ENCODE measurements around the gene VIPR2.

VIPR2 gene

DNA sequence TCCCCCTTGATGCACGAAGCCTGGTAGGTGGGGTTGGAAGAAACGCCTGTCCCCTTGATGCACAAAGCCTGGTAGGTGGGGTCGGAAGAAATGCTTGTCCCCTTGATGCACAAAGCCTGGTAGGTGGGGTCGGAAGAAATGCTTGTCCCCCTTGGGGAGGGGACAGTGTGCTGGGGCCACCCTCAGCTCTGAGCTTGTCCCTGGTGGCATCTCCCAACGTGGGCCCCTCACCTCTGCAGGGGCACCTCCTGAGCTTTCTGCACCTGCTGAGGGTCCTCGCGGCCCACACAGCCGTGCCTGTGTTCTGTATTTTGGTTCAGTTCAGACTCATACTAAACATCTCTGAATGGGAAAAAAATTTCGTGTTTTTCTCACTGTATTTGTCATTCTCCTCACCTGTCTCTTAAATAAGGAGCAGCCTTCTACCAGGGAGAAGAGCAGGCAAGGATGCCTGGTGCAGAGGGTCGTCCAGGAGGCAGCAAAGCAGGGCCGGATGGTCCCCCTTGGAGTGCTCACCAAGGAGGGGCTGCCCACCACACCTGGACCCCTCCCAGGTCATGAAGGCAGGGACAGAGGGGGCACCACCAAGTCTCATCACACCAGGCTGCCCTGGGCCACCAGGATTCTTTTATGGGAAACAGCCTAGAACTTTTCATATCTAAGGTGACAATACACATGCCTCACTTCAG, 24.7 kb downstream of the VIPR2 start:
- no peak for DNase-seq (ENCODE audit: low read depth in 2 of 2)

DNA sequence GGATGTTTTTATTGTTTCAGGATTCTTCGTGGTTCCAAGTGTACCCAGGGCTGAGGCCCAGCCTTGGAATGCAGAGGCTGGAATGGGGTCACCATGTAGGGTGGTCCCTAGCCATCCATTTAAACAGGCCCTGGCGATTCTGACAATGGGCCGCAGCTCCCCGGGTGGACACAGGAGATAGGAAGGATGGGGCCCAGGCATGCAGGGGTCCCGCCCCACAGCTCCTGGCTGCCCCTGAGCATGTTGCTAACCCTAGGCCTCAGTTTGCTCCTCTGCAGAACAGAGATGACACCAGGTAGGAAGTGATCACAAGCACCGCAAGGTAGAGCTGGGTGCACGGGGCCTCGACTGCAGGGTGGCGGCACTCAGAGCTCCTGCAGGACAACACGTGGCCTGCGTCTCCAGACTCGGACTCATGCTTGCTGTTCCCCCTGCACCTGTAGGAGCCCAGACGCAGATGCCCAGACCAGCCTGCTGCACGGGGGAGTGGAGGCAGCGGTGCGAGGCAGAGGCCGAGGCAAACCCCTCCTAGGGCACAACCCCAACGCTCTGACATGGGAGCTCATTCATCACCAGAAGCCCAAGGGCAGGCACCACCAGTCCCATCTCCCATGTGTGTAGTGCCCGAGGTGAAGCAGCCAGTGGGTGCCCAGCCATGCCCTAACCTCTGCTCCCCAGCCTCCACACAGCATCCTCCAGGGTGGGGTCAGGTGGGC, 25.5 kb downstream of the VIPR2 start:
- DNase-seq (ENCODE audit: low read depth in 2 of 2), result no peak

DNA sequence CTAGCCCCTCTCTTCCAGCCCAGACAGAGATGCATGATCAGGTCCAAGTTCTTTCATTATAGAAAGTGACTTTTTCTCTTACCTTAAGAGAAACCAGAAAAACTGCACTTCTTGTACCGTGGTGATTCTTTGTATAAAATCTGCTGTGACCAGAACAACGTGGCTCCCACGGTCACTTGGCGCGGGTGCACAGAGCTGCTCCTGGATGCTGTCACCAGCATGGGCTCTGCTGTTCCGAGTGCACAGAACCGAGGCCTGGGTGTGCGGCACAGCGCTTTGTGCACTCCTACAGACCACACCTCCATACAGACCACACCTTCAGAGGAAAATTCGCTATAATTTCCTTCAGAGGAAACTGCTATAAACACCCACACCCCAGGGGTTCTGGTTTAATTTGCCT, 26.0 kb downstream of the VIPR2 start:
- no peak for DNase-seq (ENCODE audit: low read depth in 2 of 2)

DNA sequence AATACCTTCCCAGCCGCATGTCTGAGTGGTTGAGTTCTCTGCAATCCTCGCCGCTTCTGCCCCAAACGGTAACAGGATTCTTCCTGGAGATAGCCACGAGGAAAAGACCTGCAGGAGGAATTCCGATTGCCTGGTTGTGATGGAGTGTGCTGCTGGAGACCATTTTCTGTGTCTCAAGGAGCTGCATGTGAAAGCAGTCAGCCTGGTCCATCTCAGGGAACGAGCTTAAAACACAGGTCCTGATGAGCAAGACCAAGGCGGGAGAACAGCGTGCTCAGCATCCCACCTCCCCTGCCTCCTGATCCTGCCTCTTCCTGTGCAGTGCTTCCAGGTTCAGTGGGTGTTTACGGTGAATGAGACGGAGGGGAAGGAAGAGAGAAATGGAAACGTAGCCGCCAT, 26.5 kb downstream of the VIPR2 start:
- no peak for DNase-seq (ENCODE audit: low read depth in 2 of 2)

DNA sequence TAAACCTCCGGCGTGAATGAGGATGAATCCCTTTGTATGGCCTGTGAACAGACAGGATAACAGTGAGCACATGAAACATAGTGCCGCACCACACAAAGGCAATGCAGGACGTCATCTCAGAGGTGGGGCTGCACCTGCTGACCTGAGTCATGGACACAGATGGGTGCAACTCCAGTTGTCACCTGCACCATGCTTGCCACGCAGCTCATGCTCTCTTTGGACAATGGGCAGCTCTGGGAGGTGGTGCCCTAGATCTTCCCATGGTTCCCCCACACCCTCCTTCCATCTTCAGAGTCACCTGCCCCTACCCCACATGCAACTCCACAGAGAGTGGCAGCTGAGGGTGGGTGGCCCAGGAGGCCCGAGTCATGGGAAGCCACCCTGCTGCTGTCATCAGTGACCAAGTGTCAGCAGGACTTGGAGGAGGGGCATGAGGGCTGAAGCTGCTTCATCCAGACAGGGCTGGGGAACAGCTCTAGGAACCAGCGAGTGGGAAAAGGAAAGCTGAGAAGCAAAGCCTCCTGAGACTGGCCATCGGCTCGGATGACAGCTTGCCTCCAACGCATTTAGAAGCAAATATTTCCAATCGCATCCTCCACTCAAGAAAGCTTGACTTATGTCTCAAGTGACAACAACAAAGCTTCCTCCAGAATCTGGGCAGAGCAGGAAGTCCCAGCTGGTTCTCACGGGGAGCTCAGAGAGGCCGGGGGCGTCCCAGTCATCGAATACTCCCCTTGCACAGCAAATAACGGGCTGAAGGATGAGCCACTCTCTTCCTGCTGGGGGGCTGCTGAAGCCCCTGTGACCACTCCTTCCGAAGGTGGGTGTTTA, 27.1 kb downstream of the VIPR2 start:
- DNase-seq (ENCODE audit: low read depth in 2 of 2), result no peak

DNA sequence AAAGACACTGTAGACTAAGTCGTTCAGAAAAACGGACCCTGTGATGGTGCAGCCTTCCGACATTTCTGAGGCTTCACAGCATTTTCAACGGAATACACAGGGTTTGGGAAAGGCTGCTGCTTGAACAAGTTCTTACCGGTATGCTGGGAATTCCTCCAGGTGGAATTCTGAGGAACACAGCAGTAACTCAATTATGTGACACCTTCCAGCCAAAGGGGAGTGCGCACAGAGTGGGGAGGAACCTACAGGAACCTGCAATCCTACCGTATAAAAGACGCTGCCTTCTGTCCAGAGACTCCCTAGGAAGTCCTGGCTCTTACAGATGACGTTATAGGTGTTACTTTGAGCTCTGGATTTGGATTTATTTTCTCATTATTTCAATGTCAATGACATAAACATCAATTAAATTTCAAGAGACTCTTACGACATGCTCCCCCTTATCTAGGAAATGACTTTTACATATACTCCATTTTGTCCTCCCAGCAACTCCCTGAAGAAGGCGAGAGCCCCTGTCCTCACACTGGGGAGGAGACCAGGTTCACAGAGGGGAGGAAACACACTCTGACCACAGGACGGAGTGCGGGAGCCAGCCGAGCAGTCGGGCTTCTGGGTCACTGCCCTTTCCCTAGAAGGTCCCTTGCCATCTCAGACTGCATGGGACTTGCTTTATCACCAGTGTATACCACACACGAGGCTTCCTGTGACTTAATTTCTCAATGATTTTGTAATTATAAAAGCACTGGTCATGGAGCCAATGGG, 27.9 kb downstream of the VIPR2 start:
- DNase-seq (ENCODE audit: low read depth in 2 of 2), result no peak

DNA sequence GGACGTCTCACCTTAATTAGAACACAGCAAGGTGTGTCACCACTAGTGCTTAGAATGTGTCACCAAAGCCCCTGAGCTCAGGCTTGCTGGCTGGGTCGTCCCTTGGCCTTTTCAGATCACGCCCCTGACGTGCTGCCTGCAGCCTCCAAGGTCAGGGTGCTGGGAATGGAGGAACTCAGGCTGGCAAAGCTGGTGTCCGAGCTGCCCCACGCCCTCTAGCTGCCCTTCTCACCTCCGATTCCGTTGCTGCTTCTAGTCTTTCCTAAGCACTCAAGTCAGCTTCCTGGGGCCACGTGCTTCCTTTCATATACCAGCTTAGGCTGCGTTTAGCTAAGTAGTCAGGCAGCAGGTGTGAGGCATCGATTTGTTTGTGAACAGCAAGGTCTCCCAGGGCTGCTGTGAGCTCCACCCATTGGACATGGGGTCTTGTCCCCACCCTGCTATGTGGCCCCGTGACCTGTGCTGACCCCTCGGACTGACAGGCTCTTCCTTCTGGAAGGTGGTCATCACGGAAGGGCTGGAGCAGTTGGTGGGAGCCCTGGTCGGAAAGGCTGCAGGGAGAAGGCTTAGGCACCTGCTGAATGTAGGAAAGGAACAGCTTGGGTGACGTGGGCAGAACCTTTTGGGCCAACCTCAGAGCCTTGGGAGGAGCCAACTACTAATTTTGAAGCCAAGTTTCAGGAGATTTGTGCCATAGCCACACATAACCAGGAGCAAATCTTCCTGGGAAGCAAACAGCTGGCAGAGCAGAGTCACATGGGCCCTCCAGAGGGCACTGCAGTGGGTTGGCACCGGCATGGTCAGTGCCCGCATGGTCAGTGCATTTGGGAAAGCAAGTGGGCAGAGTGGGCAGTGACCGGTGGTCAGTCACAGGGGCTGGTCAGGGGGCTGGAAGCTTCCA, 28.8 kb downstream of the VIPR2 start:
- no peak for DNase-seq (ENCODE audit: low read depth in 2 of 2)

DNA sequence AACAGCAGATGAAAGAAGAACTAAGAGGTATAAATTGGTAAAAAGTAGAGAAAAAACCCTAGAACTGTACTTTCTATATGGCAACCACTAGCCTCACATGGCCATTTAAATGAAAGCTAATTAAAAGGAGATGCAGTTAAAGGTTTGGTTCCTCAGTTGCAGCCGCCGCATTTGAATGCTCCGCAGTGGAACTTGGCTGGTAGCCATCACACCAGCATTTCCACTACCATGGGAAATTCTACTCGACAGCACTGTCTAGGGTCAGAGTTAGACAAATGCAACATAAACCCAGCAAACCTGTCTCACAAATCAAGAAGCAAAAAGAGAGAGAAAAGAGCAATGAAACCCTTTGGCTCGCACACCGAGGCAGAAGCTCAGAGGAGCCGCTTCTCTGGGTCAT, 29.7 kb downstream of the VIPR2 start:
- DNase-seq (ENCODE audit: low read depth in 2 of 2), result no peak

DNA sequence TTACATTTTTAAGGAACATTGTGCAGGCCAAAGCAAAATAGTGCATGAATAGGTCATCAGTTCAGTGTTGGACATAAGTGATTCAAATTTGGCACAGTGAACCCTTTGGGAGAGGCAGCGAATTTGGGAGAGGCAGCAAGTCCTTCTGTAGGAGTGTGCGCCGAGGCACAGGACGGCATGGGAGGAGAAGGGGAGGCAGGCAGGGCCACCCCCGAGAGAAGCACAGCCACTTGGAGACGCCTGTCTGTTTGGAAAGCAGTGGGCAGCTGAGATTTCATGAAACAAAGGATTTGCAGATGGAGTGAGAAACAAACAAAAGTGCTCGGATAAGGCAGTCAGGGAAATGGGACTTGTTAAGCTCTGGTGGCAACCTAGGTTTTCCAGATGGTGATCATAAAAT, 30.6 kb downstream of the VIPR2 start:
- no peak for DNase-seq (ENCODE audit: low read depth in 2 of 2)

DNA sequence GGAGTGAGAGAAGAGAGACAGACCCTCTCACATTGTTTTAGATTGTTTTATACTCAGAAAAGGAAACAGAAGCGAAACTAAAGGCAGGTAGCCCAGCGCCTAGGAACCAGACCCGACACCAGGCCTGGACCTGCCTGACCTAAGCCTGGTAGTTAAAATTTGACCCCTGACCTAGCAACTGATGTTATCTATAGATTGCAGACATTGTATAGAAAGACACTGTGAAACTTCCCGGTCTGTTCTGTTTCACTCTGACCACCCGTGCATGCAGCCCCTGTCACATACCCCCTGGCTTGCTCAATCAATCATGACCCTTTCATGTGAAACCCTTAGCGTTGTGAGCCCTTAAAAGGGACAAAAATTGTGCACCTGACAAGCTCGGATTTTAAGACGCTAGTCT, 31.6 kb downstream of the VIPR2 start:
- no peak for DNase-seq (ENCODE audit: low read depth in 2 of 2)

DNA sequence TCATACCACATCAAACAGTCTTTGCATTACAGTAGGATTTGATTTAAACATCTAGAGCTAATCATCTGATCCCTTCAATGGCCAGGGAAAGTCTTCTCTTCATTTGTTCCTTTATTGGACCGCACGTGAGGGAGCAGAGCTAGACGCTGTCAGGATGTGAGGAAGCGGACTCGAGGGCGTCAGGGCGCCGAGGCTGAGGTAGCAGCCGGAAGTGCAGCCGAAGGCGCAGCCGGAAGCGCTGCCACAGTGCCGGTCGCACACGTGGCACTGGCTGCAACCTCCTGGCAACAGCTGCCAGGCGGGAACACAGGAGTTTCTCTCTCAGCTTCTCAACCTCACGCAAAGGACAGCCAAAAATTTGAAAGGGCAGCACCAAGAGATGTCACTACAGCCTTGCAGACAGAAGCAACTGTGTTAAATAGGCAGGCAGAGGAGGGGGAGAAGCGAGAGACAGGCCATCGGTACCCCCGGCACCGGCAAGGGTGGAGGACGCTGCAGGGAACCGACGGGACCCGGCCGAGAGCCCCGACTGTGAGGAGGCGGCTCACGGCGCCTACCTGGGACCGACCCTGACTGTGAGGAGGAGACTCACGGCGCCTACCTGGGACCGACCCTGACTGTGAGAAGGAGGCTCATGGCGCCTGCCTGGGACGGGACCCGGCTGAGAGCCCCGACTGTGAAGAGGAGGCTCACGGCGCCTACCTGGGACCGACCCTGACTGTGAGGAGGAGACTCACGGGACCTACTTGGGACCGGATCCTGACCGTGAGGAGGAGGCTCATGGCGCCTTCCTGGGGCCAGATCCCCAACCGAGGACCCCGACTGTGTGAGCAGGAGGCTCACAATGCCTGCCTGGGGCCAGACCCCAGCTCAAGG, 32.3 kb downstream of the VIPR2 start:
- no peak for DNase-seq (ENCODE audit: low read depth in 2 of 2)

DNA sequence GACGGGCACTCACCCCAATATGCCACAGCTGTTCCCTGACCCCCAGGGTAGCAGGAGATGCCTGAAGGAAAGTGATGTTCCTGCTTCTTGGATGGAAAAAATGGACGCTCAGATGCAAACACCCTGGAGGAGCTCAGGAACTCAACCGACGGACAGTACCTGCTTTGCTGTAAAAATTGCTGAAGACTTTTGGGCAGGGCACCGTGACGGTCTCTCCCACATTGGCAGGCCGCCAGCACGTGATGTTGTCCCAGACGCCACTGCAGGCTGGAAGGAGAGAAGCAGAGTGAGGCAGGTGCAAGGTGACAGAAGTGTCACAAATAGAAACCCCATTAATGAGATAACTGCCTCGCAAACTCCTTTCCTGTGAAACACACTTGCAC, 35.0 kb downstream of the VIPR2 start:
- no peak for DNase-seq (ENCODE audit: low read depth in 2 of 2)

DNA sequence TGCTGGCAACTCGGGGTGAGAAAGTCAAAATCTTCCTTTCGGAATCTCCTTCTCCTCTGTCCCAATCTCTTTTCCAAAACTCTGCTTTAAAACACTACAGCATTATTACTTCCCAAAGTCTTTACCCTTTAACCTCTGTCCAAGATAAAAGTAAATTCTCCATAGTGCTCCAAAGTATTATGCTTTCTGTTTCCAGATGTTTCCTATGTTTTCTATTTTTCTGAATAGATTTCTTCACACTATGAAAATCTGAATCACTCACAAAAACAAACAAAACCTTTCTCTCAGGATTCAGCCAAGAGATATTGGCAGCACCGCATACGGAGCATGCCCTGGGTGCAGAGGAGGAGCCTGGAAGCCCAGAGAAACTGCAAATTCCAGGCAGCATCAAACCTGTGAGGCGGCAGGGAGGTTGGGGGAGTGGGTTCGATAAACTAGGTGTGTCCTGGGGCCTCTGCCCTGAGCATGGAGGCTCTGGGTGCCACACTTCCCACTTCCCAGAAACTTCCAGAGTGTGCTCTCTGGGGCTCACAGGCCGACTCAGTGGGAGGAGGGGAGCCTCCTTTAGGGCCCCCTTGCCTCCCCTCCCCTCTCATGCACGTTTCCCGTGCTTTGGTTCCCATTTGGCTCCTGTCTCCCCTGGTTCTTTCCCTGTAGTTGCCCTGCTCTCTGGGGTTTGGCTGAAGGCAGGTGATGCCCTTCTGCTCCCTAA, 35.6 kb downstream of the VIPR2 start:
- no peak for DNase-seq (ENCODE audit: low read depth in 2 of 2)

DNA sequence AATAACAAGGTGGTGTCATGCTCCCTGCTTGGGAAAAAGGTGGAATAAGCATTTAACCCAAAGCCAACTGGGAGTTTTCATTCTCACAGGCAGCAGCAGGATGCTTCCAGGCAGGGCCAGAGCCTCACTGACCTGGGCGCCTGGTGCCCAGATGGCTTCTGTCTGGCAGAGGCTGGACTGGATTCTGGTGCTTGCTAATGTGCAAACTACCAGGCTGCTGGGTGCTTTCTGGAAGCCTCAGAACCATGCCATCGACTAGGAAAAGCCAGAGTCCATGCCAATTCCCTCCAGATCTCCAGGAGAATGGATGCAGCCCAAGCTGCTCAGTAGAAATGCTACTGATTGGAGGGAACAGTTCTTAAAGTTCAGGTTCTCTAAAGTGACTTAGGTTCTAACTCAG, 36.2 kb downstream of the VIPR2 start:
- DNase-seq (ENCODE audit: low read depth in 2 of 2), result no peak

DNA sequence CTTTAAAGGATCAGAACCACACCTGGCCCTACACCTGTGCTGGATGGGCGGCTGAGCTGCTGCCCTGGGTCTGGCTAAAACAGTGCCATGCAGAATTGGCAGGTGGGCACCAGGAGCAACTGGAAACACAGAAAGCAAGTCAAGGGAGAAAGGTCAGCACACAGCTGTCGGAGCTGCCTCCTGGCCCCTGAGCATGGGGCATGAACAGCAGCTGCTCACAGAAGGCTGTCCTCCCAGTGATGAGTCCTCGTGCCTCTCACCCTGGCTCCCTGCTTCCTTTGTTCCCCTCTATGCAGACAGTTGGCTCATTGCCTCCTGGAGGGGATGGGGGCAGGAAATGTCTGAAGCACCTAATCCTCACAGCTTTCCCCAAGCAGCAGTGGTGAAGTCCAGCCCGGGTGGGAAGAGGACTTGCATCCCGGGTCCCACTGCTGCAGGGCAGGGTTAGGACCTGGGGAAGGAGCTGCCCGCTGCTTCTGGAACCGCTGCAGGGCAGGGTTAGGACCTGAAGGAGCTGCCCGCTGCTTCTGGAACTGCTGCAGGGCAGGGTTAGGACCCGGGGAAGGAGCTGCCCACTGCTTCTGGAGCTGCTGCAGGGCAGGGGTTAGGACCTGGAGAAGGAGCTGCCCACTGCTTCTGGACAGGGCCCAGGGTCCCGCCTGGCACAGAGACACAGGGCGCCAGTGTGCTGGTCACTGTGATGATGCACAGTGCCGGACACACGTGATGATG, 37.3 kb downstream of the VIPR2 start:
- DNase-seq (ENCODE audit: low read depth in 2 of 2), result no peak

DNA sequence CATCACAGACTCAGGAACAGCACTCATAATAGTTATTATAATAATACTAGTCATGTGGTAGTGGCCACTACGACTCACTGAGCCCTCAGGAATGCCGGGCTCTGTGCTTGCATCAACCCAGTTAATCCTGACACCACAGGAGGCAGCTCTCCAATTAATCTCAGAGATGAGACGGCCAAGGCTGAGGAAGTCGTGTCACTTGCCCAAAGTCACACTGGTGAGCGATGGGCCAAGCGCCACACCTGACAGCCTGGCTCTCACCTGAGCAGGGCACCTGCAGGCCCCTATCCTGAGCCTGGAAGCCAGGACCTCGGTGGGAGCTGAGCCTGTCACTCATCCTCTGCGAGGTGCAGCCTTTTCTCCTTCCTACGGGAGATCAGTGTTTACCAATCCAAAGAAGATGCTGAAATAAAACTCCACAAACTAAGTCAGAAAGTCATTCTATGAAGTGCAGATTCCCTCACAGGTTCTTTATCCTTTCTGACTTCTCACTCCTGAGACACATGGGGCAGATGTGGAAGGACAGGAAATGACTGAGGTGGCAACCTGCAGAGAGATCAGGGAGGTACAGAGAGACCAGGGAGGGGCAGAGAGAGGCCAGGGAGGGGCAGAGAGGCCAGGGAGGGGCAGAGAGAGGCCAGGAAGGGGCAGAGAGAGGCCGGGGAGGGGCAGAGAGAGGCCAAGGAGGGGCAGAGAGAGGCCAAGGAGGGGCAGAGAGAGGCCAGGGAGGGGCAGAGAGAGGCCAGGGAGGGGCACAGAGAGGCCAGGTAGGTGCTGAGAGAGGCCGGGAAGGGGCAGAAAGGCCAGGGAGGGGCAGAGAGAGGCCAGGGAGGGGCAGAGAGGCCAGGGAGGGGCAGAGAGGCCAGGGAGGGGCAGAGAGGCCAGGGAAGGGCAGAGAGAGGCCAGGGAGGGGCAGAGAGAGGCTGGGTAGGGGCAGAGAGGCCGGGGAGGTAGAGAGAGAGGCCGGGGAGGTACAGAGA, 38.5 kb downstream of the VIPR2 start:
- DNase-seq (ENCODE audit: low read depth in 2 of 2), result no peak

DNA sequence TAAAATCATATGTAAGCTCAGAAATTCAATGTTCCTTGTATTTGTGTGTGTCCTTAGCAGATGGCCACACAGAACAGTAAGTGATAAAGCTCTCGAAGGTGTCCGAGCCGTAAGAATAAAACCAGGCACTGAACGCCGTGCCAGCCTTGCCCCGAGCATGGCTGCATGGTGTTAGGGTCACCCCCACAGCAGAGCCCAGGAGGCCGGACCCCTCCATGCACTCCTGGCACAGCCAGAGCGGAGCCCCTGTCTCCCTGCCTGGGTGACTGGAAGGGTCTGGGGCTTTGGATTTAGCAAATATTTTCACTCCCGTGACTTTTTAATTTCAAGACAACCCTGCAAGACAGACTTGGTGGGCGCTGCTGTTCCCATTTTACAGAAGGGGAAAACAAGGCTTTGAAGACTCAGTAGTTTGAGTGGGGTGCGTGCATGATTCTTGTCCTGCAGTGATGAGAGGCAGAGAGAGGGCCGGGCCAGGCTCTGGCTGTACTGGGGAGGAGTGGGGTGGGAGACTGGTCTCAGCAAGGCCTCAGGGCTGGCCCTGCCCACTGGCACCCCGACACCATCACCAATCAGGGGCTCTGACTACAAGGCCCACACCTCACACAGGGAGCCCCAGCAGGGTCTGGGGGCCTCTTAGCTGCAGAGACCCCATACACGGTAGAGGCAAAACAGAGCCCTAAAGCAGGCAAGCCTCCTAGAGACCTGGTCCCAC, 39.4 kb downstream of the VIPR2 start:
- DNase-seq (ENCODE audit: low read depth in 2 of 2), result no peak
